Subcutaneous adipose tissue (tissue), 4 donors: ENCODE data around the gene FOXL1. TPM values are rescaled to one million over a fixed set of nuclear protein-coding genes. Genes with fewer than 3 reads are reported as not detected.

ENCODE experiments used
- total RNA-seq, 4 donors: library from RNA; depleted of rRNA; stranded (reverse); fragments of >200 nt; gene quantifications; one replicate each; pipeline ENCODE4 v1.1.0, GENCODE V29; 2016
- TF ChIP-seq, protein P1 (sequence below): fragments of 450-650 bp; IDR thresholded peaks from one replicate; pipeline ENCODE4 v1.5.1; 2016; ENCODE audit warnings: low read depth, mild to moderate bottlenecking, control low read depth, antibody characterized with exemption, moderate library complexity

The FOXL1 gene
- total RNA-seq, 4 donors from 2014 or later, result not detected

DNA sequence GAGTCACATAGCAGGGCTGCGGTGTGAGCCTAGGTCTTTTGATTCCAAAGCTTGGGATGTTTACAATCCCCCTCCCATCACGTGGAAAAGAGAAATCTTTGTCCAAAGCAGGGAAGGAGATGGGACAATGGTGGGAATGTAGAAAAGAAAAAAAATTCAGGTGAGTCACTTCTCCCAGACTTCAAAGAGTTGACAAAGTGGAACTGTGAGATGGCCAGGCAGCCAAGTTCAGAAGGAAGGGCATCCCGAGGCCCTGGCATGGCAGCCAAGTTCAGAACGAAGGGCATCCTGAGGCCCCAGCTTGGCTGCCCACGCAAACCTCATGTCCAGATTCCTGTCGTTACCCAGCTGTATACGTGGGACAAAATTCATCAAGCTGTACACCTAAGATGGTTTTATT lies 47.5 kb downstream of the FOXL1 start:
- TF ChIP-seq, protein P1, sequence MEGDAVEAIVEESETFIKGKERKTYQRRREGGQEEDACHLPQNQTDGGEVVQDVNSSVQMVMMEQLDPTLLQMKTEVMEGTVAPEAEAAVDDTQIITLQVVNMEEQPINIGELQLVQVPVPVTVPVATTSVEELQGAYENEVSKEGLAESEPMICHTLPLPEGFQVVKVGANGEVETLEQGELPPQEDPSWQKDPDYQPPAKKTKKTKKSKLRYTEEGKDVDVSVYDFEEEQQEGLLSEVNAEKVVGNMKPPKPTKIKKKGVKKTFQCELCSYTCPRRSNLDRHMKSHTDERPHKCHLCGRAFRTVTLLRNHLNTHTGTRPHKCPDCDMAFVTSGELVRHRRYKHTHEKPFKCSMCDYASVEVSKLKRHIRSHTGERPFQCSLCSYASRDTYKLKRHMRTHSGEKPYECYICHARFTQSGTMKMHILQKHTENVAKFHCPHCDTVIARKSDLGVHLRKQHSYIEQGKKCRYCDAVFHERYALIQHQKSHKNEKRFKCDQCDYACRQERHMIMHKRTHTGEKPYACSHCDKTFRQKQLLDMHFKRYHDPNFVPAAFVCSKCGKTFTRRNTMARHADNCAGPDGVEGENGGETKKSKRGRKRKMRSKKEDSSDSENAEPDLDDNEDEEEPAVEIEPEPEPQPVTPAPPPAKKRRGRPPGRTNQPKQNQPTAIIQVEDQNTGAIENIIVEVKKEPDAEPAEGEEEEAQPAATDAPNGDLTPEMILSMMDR, result no peak

DNA sequence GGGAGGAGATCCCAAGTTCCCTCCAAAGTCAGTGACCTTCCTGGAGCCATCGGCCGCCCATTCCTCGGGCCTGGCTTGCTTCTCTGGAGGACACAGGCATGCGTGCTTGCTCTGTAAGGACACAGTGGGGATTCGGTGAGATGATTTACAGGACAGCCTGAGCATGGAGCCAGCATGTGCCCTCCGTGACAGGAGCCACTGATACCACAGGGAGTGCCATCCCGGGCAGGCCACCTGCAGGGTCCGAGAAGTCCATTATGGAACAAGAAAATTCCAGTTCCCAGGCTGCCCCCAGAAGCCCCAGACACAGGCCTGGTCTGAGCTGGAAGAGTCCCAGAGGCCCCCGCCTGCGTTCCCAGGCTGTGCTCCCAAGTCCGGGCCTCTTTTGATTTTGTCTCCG lies 47.9 kb downstream of the FOXL1 start:
- TF ChIP-seq, protein P1, result no peak

DNA sequence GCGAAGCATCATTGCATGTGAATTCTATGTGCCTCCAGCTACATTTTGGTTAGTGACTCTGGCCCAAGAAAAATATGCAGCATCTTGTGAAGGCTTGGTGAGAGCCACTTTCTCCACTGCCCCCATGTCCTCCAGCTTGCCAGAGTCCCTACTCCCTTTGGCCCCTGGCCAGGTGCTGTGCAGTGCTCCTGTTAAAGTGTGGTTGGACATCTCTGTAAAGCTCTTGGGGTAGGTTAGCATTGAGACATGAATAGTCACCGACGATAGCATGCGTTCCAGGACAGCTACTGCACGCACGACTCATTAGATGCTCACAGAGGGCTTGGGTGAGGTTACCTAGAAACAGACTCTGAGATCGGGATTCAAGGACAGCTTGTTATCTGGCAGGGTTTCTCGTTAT lies 48.6 kb downstream of the FOXL1 start:
- TF ChIP-seq, protein P1, result no peak

DNA sequence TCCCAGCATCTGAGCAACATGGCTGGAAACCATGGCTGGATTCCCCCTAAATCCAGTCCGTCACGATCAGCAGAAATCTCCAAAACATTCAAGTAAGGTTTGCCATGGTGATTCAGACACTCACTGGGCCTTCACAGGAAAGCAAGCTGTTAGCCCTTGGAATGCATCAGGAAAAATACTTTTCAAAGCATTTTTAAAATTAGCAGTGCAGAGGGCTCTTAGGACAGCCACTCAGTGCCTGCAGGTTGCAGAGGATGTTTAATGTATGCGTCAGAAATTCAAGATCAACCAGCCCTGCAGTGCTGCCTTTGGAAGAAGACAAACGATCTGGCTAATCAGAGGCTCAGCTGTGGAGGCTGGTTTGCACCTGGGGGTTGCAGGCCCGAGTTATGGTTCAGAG lies 50.3 kb downstream of the FOXL1 start:
- TF ChIP-seq, protein P1, result no peak

- TF ChIP-seq, protein P1, result no peak
Observed at GRCh38 chr16:86630471-86630870, 52.1 kb downstream of the FOXL1 start.

GRCh38 chr16:86631444-86631843 lies 53.1 kb downstream of the FOXL1 start:
- TF ChIP-seq, protein P1, result no peak

Other genes with a start within 250 kb of the FOXL1 start
- gene FOXF1, start 68.0 kb upstream of the FOXL1 start, total RNA-seq, result under 1 TPM in 2 of 4 donors, not detected in 2; 0.44 to 0.98 TPM
- 10 to 100 TPM in 3 of 4 donors, 1 to 10 TPM in 1; 9.0 to 23.2 (median 16.1) TPM for gene MTHFSD, start 23.3 kb upstream of the FOXL1 start, total RNA-seq
- gene FOXC2, start 11.7 kb upstream of the FOXL1 start, total RNA-seq, result under 1 TPM in 1 of 4 donors, not detected in 3; 0.38 TPM